Adrenal gland (tissue), 12 donors: ENCODE data around the gene PRKCQ. TPM values are rescaled to one million over a fixed set of nuclear protein-coding genes. Genes with fewer than 3 reads are reported as not detected.

ENCODE experiments used
- DNase-seq, 7 donors: peaks; one replicate each; pipeline ENCODE4 v3.0.0-alpha.2; 2019 to 2020
- H3K27ac ChIP-seq, 5 donors: fragments of 200-600 bp; sonication (generic) in 4 of 5; 1 replicate in 3 of 5; 2 replicates in 2 of 5; pipeline versions ENCODE4 v1.5.1 to v1.8.0; 2016 to 2020; ENCODE audit warnings: mild to moderate bottlenecking in 1 of 5
- H3K27me3 ChIP-seq: fragments of 200-600 bp; 2 replicates; pipeline ENCODE4 v1.8.0; 2021
- H3K36me3 ChIP-seq, 2 donors: fragments of 200-600 bp; replicated peaks in 1 of 2; 1 replicate in 1 of 2; 2 replicates in 1 of 2; pipeline versions ENCODE4 v1.5.1 to v1.8.0; 2018 to 2022
- H3K4me1 ChIP-seq, 2 donors: fragments of 200-600 bp; replicated peaks in 1 of 2; 1 replicate in 1 of 2; 2 replicates in 1 of 2; pipeline versions ENCODE4 v1.5.1 to v1.8.0; 2018 to 2021
- H3K4me3 ChIP-seq, 4 donors: fragments of 200-600 bp; sonication (generic) in 3 of 4; one replicate each; pipeline ENCODE4 v1.5.1; 2016 to 2018
- H3K9me3 ChIP-seq, 3 donors: fragments of 200-600 bp; sonication (generic) in 1 of 3; replicated peaks in 1 of 3; 1 replicate in 2 of 3; 2 replicates in 1 of 3; pipeline versions ENCODE4 v1.5.1 to v1.8.0; 2016 to 2021
- POLR2A ChIP-seq, 2 donors: fragments of 450-650 bp; IDR thresholded peaks; one replicate each; pipeline ENCODE4 v1.6.1; 2017; ENCODE audit warnings: antibody characterized with exemption in 2 of 2, mild to moderate bottlenecking in 2 of 2, moderate library complexity in 1 of 2
- WGBS, 4 donors: extraction: QIAGEN DNeasy Blood & Tissue Kit in 2 of 4; methylation state at CpG; one replicate each; pipeline versions ENCODE4 v1.1.5 to v1.1.7; 2013 to 2017; 5-methylcytosine and 5-hydroxymethylcytosine counted together
- intact Hi-C, 2 donors: fragments of 100-400 bp; cut with DNase I; formaldehyde crosslinking; loops; one replicate each; pipeline versions ENCODE4 v1.14.1 to v1.15.0; 2022 to 2023
- polyA plus RNA-seq, 3 donors: library from polyadenylated mRNA; stranded (reverse); fragments of 200-250 nt in 2 of 3; fragments of 350-450 nt in 1 of 3; fragmentation: Illumina TruSeq in 1 of 3; extraction: RNeasy Lipid Tissue Mini Kit (QIAGEN cat#74804) in 1 of 3; gene quantifications; one replicate each; pipeline ENCODE4 v1.2.3, GENCODE V29; 2013 to 2014
- total RNA-seq, 9 donors: library from RNA; depleted of rRNA in 4 of 9; stranded (reverse); fragments of >200 nt in 4 of 9; fragments of 120-200 nt in 1 of 9; fragmentation: NEBNext Ultra II Directional in 1 of 9; extraction: Animal tissue kit (Norgen Biotek cat#: 25700) in 1 of 9; gene quantifications; one replicate each; pipeline versions ENCODE4 v1.1.0 to v1.2.4, GENCODE V29; 2013 to 2023
- TF ChIP-seq, protein P1 (sequence below), 6 experiments: fragments of 450-650 bp in 4 of 6; fragments of 200-600 bp in 2 of 6; sonication (generic) in 1 of 6; IDR thresholded peaks; 1 replicate in 5 of 6; 2 replicates in 1 of 6; pipeline versions ENCODE4 v1.5.1 to v1.8.0; 2016 to 2021; ENCODE audit warnings: antibody characterized with exemption in 6 of 6, mild to moderate bottlenecking in 2 of 6, moderate library complexity in 1 of 6
- donor health status: healthy with polysubstance abuse.
- donor health status: Bipolar disorder and iron deficiency.
- donor health status: DM: yes; HTN: yes; CAD: no.
- donor health status: DM: no; HTN: no; CAD: no.
- donor health status: DM: no; HTN: no; CAD: no.
- donor health status: DM: yes; HTN: yes; CAD: no.

The PRKCQ gene
- total and polyA plus RNA-seq, 12 donors = 0.39 to 1.6 (median 0.68) TPM

DNA sequence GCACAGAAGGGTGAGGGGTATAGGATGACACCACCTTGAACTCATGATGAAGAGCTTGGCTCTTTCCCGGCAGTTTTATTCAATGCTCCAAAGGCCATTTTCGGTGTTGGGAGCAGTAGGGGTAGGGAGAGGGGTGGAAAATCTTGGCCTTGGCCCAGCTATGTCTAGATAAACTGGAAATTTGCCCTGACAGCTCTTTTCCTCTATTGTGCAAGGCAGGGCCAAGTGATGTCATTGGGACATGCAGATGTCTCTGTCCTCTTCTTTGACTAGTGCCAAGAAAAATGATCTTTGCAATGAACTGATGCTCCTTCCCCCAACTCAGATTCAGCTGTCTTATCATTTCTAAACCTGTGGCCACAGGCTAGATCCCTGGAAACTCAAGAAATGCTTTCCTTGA lies 27.7 kb upstream of the PRKCQ start:
- Histone ChIP-seq H3K27ac (no peak overlapping the region), H3K27me3 (no peaks in the 10 kb centered on the region), H3K9me3 (no peaks in the 10 kb centered on the region), H3K4me1 (no peaks in the 10 kb centered on the region), H3K4me3 (no peak overlapping the region), H3K36me3 (no peaks in the 10 kb centered on the region)
- intact Hi-C loops = no loop called here
- peak in 6 of 7 donors; percentile 17 to 57 (median 22) for DNase-seq
- WGBS, 4 donors = 31 to 69% (median 39%) methylated on average over 2 of the region's 2 CpGs
- no peak for TF ChIP-seq POLR2A (IDR thresholded peaks at IDR 0.05)
- TF ChIP-seq, protein P1, sequence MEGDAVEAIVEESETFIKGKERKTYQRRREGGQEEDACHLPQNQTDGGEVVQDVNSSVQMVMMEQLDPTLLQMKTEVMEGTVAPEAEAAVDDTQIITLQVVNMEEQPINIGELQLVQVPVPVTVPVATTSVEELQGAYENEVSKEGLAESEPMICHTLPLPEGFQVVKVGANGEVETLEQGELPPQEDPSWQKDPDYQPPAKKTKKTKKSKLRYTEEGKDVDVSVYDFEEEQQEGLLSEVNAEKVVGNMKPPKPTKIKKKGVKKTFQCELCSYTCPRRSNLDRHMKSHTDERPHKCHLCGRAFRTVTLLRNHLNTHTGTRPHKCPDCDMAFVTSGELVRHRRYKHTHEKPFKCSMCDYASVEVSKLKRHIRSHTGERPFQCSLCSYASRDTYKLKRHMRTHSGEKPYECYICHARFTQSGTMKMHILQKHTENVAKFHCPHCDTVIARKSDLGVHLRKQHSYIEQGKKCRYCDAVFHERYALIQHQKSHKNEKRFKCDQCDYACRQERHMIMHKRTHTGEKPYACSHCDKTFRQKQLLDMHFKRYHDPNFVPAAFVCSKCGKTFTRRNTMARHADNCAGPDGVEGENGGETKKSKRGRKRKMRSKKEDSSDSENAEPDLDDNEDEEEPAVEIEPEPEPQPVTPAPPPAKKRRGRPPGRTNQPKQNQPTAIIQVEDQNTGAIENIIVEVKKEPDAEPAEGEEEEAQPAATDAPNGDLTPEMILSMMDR (IDR thresholded peaks at IDR 0.05) = no peak

DNA sequence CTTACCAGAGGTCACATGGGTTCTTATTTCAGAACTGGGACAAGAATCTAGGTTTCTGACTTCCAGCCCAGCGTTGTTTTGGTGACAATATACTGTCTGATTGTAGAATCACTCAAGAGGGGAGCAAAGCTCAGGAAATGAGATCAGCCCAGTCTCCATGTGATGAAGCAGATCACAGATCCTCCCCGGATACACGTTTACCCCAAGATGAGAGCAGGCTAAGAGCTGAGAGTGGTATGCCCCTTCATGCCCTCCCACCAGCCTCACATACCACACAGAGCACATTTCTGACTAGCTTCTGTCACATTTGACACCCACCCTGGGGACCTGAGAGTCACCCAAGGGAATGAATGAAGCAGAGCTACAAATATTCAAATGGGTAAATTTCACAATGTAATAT lies 27.1 kb upstream of the PRKCQ start:
- DNase-seq = no peak
- H3K9me3 ChIP-seq = no peaks in the 10 kb centered on the region
- H3K36me3 ChIP-seq = no peaks in the 10 kb centered on the region
- TF ChIP-seq POLR2A (IDR thresholded peaks at IDR 0.05) = no peak
- H3K27ac ChIP-seq = no peak overlapping the region
- intact Hi-C loops = no loop called here
- no peak overlapping the region for H3K4me3 ChIP-seq
- H3K4me1 ChIP-seq = no peaks in the 10 kb centered on the region
- no peaks in the 10 kb centered on the region for H3K27me3 ChIP-seq
- 65 to 83% (median 66%) methylated on average over 3 of the region's 3 CpGs for WGBS, 4 donors

DNA sequence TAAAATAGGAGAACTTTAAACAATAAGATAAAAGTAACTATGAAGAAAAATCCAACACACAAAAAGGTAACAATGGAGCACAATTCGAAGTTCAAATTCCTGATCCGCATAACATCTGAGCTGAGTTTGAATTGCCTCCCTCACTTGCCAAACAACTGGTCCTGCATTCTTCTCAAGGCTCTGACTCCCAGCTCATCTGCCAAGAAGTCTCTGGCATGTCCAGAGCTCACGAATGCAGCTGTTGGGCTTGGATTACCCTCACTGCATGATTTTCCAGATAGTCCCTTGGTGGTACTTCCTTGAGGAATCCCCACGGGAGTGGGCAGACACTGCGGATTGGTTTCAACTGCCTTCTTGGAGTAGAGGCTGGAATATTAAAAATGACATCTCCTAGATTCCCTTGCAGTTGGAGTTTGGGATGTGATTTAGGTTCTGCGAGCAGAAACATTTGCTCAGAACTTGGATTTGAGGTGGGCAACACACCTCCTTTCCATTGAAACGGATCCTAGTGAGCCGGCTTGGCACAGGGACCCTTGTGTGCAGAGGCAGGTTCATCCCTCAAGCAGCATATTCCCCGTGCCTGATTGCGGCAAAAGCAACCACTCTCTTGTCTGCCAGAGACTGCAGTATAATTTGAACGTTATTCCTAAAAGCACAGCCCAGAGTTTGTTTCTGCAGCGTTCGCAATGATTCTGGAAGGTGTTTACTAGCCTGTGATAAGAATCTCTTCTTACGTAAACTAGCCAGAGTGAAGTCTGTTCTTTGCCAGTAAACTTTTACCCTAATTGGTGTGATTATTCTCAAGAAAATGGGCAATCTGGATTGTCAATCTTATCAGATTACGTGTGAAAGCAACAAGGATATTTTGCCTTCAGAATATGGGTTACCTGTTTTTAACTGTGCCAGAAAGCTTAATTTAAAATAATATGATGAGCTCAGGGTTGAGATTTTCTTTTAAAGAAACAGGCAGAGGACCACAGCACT lies 23.4 kb upstream of the PRKCQ start:
- no peak overlapping the region for H3K4me3 ChIP-seq
- 68 to 73% (median 70%) methylated on average over 13 to 15 of the region's 15 CpGs for WGBS, 4 donors
- TF ChIP-seq POLR2A (IDR thresholded peaks at IDR 0.05) = no peak
- TF ChIP-seq, protein P1 (IDR thresholded peaks at IDR 0.05) = no peak
- intact Hi-C loops = no loop called here
- no peak overlapping the region for H3K27ac ChIP-seq
- H3K4me1 ChIP-seq = no peaks in the 10 kb centered on the region
- peaks cover 4% of the 10 kb centered on the region for H3K27me3 ChIP-seq
- DNase-seq = no peak
- no peaks in the 10 kb centered on the region for H3K9me3 ChIP-seq
- no peaks in the 10 kb centered on the region for H3K36me3 ChIP-seq

DNA sequence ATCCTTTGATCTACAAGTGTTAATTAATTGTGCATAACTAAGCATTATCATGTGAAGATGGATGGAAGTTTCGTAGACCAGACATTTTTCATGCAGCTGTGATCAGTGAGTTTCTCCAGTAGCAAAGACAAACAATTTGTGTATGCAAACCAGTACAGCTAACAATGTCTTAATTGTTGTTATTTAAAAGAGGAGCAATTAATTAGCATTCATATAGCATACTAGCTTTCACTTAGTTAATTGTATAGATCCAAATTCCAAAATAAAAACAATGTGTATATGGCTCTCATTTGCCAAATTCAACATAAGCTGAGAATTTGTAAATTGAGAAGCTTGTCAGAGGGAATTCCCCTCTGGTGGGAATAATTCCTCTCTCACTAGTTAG lies 22.6 kb upstream of the PRKCQ start:
- WGBS, 4 donors = 75 to 82% (median 78%) methylated on average over 1 of the region's 1 CpG
- no peak for TF ChIP-seq POLR2A (IDR thresholded peaks at IDR 0.05)
- TF ChIP-seq, protein P1 (IDR thresholded peaks at IDR 0.05) = no peak
- Histone ChIP-seq H3K36me3 (no peaks in the 10 kb centered on the region), H3K27me3 (peaks cover 4% of the 10 kb centered on the region), H3K9me3 (no peaks in the 10 kb centered on the region), H3K27ac (no peak overlapping the region), H3K4me1 (no peaks in the 10 kb centered on the region), H3K4me3 (no peak overlapping the region)
- intact Hi-C loops = no loop called here
- DNase-seq = no peak
